HepG2 (cell line): Measurements from ENCODE around the gene ZNF492. TPM values are rescaled to one million over a fixed set of nuclear protein-coding genes. Genes with fewer than 3 reads are reported as not detected.
"Not testable (repeated sequence)": the region's sequence is repeated elsewhere in the genome, so short reads cannot be mapped to it uniquely, and the experiment has no call there.

Experiments
- ATAC-seq: fragments of 200-7000 bp; cut with Tn5 transposase; 3 replicates; pipeline ENCODE4 v1.9.1; 2020; ENCODE audit warnings: mild to moderate bottlenecking, moderate library complexity
- BruUV-seq: library from RNA; stranded (reverse); fragments of 400-500 nt; replicated peaks from 2 replicates; lab custom pipeline; 2021; lab: Mats Ljungman, UMichigan
- CTCF ChIA-PET: fragments of 300-600 bp; formaldehyde crosslinking; extraction: SDS; loops from one replicate; lab custom pipeline; 2021; ENCODE audit warnings: low total read pairs, inconsistent platforms, low intra/inter-chr PET ratio; lab: Yijun Ruan, JAX
- POLR2A ChIA-PET: fragments of 350-600 bp; sonication (Branson Sonifier 250); formaldehyde crosslinking; loops from one replicate; lab custom pipeline; 2020; ENCODE audit warnings: antibody characterized with exemption, inconsistent platforms; lab: Yijun Ruan, JAX
- DNase-seq: peaks from one replicate; pipeline ENCODE4 v3.0.0-alpha.2; 2015; ENCODE audit warnings: low spot score
- FAIRE-seq: peaks from 3 replicates; lab custom pipeline; 2011; peaks lifted over from hg19 to GRCh38; lab: Jason Lieb, UNC
- H2AFZ ChIP-seq: one replicate; pipeline ENCODE4 v1.6.1; 2011; ENCODE audit warnings: low read length, inconsistent platforms
- H3K27ac ChIP-seq: fragments of 300-600 bp; 3 replicates; pipeline ENCODE4 v1.8.0; 2011; ENCODE audit warnings: mixed run types, mild to moderate bottlenecking, mixed read lengths, low read length, inconsistent platforms; ENCODE audit not compliant: insufficient read depth; ENCODE audit errors: extremely low read length
- H3K27me3 ChIP-seq, 2 experiments: fragments of 200-600 bp in 1 of 2; 2 replicates in 1 of 2; 3 replicates in 1 of 2; pipeline versions ENCODE4 v1.6.0 to v1.8.0; 2011; ENCODE audit warnings: low read length in 2 of 2, mild to moderate bottlenecking in 2 of 2, moderate library complexity in 2 of 2, inconsistent platforms in 1 of 2; ENCODE audit not compliant: insufficient read depth in 2 of 2, control insufficient read depth in 1 of 2
- H3K36me3 ChIP-seq, 2 experiments: fragments of 200-600 bp in 1 of 2; replicated peaks in 1 of 2; 2 replicates in 1 of 2; 3 replicates in 1 of 2; pipeline versions ENCODE4 v1.5.1 to v1.8.0; 2011; ENCODE audit warnings: low read length in 2 of 2, inconsistent platforms in 1 of 2; ENCODE audit not compliant: insufficient read depth in 2 of 2, control insufficient read depth in 1 of 2
- H3K4me1 ChIP-seq: 2 replicates; pipeline ENCODE4 v1.5.1; 2012; ENCODE audit warnings: low read length, inconsistent platforms; ENCODE audit not compliant: insufficient read depth
- H3K4me2 ChIP-seq: 2 replicates; pipeline ENCODE4 v1.6.0; 2011; ENCODE audit warnings: low read depth, low read length, inconsistent platforms
- H3K4me3 ChIP-seq, 3 experiments: fragments of 200-600 bp in 1 of 3; sonication (generic), shearing (Covaris generic) in 1 of 3; replicated peaks in 1 of 3; 2 replicates each; pipeline ENCODE4 v1.5.1; 2011 to 2016; ENCODE audit warnings: low read length in 3 of 3, inconsistent platforms in 2 of 3, low read depth in 2 of 3, mild to moderate bottlenecking in 2 of 3, control low read depth in 1 of 3, mixed read lengths in 1 of 3; ENCODE audit not compliant: insufficient read depth in 1 of 3
- H3K79me2 ChIP-seq: one replicate; pipeline ENCODE4 v1.6.1; 2011; ENCODE audit warnings: low read length, inconsistent platforms; ENCODE audit not compliant: insufficient read depth
- H3K9ac ChIP-seq: 2 replicates; pipeline ENCODE4 v1.6.0; 2011; ENCODE audit warnings: mild to moderate bottlenecking, low read depth, low read length, inconsistent platforms; ENCODE audit not compliant: insufficient read depth
- H3K9me3 ChIP-seq: 2 replicates; pipeline ENCODE4 v1.5.1; 2012; ENCODE audit warnings: mild to moderate bottlenecking, low read length
- H4K20me1 ChIP-seq: 2 replicates; pipeline ENCODE4 v1.6.0; 2011; ENCODE audit warnings: inconsistent platforms, mild to moderate bottlenecking, low read length, moderate library complexity; ENCODE audit not compliant: insufficient read depth
- HNRNPUL1 ChIP-seq: fragments of 200-400 bp; formaldehyde crosslinking; IDR thresholded peaks from 2 replicates; pipeline ENCODE4 v1.6.1; 2017; ENCODE audit warnings: low read depth, mild to moderate bottlenecking, low read length, moderate library complexity
- KLF9 ChIP-seq: IDR thresholded peaks from 2 replicates; pipeline ENCODE4 v1.6.1; 2016; ENCODE audit warnings: low read depth
- KMT2B ChIP-seq: IDR thresholded peaks from 2 replicates; pipeline ENCODE4 v1.6.1; 2016; ENCODE audit warnings: missing genetic modification reagents, missing compliant biosample characterization
- NRL ChIP-seq: sonication (generic); formaldehyde crosslinking; IDR thresholded peaks from 2 replicates; pipeline ENCODE4 v1.5.0; 2020; ENCODE audit warnings: missing genetic modification reagents, mild to moderate bottlenecking, moderate library complexity, borderline replicate concordance
- SNRNP70 ChIP-seq: fragments of 200-400 bp; formaldehyde crosslinking; IDR thresholded peaks from 2 replicates; pipeline ENCODE4 v1.6.1; 2017; ENCODE audit warnings: mild to moderate bottlenecking, low read depth, low read length, moderate library complexity
- TBX3 ChIP-seq: fragments of 450-650 bp; IDR thresholded peaks from 2 replicates; pipeline ENCODE4 v1.6.1; 2017; ENCODE audit warnings: antibody characterized with exemption, mild to moderate bottlenecking, inconsistent platforms, borderline replicate concordance
- ZBTB3 ChIP-seq: sonication (generic); formaldehyde crosslinking; IDR thresholded peaks from 2 replicates; pipeline ENCODE4 v1.4.0; 2020; ENCODE audit warnings: low read depth, mild to moderate bottlenecking, moderate library complexity, missing genetic modification reagents, borderline replicate concordance
- ZFP41 ChIP-seq: sonication (generic); formaldehyde crosslinking; IDR thresholded peaks from 2 replicates; pipeline ENCODE4 v1.4.0; 2020; ENCODE audit warnings: mild to moderate bottlenecking, missing genetic modification reagents, borderline replicate concordance
- ZNF124 ChIP-seq: sonication (generic); formaldehyde crosslinking; IDR thresholded peaks from 2 replicates; pipeline ENCODE4 v1.4.0; 2020; ENCODE audit warnings: missing genetic modification reagents
- ZNF136 ChIP-seq: sonication (generic); formaldehyde crosslinking; IDR thresholded peaks from 2 replicates; pipeline ENCODE4 v1.8.1; 2022; ENCODE audit warnings: low read depth, mild to moderate bottlenecking, moderate library complexity, missing genetic modification reagents
- WGBS: methylation state at CpG from one replicate; pipeline ENCODE4 v1.1.6; 2017; ENCODE audit warnings: low lambda C conversion rate; 5-methylcytosine and 5-hydroxymethylcytosine counted together
- in situ Hi-C: cut with HindIII; loops from 2 replicates; pipeline ENCODE4 v1.10.0; 2017; ENCODE audit warnings: low pct_unique_long_range_greater_than_20kb; ENCODE audit not compliant: extremely low pct_ligation_motif_present
- intact Hi-C: fragments of 100-400 bp; cut with micrococcal nuclease; formaldehyde crosslinking; loops from one replicate; pipeline ENCODE4 v1.10.0; 2022; ENCODE audit not compliant: unreplicated experiment
- polyA plus RNA-seq, 8 experiments: library from polyadenylated mRNA; depleted of rRNA in 3 of 8; stranded (reverse) in 7 of 8; unstranded in 1 of 8; fragments of >200 nt; fragmentation: Illumina TruSeq in 4 of 8; extraction: Trizol in 4 of 8; gene quantifications; 2 replicates each; pipeline versions ENCODE4 v1.2.1 to v1.2.3, GENCODE V29; 2011 to 2016; ENCODE audit warnings: low read depth in 4 of 8, missing spikeins in 1 of 8, mixed read lengths in 1 of 8; ENCODE audit not compliant: insufficient read depth in 1 of 8
- total RNA-seq, 5 experiments: library from RNA; depleted of rRNA; stranded (reverse); fragments of >200 nt; fragmentation: Illumina TruSeq; extraction: Trizol; gene quantifications; 2 replicates each; pipeline ENCODE4 v1.2.3, GENCODE V29; 2016; ENCODE audit warnings: low read depth in 1 of 5
- TF ChIP-seq, protein P1 (sequence below): sonication (generic); formaldehyde crosslinking; IDR thresholded peaks from 2 replicates; pipeline ENCODE4 v1.4.0; 2020; ENCODE audit warnings: missing genetic modification reagents
- TF ChIP-seq, protein P2 (sequence below): sonication (generic); formaldehyde crosslinking; conservative IDR thresholded peaks from 2 replicates; pipeline ENCODE4 v1.8.0; 2022; ENCODE audit warnings: mild to moderate bottlenecking, moderate library complexity, missing genetic modification reagents

The ZNF492 gene
- total and polyA plus RNA-seq, 2 of the 13 experiments (the other 11 are each of a cell fraction or from before 2014, with no cell fraction given) = not detected

DNA sequence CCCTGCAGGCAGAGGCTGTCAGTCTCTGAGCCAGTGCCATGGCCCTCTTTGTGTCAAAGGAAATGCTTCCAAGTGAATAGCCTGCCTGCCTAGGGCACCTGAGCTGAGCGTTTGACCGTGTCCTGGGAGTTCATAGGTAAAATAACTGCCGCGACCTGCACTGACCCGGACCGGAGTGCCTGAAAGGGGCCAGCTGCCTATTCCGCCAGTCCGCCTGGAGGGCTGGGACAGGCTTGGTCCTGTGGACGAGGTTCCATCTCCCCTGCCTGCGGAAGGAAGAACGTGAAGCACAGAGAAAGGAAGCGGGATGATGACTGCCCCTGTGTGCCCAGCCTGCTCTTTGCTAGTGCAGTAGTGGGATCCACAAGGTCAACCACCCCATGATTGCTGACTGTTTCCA is 17.5 kb upstream of the ZNF492 start:
- Histone ChIP-seq H3K27ac (no peak overlapping the region), H3K9me3 (peaks cover 89% of the 10 kb centered on the region), H3K4me2 (no peak overlapping the region), H3K79me2 (no peaks in the 10 kb centered on the region), H3K4me3 (no peak overlapping the region)
- no peak for FAIRE-seq
- 87% methylated on average over 5 of the region's 12 CpGs for WGBS
- no peak for DNase-seq
- BruUV-seq = no TSS peak
- TF ChIP-seq ZNF136 (CRISPR knock-in tag) (no peak), KMT2B (CRISPR knock-in tag) (no peak), ZNF124 (no peak), NRL (no peak), HNRNPUL1 (no peak), TBX3 (no peak), ZFP41 (no peak), SNRNP70 (no peak), ZBTB3 (no peak), KLF9 (CRISPR knock-in tag) (no peak)
- TF ChIP-seq, protein P1, sequence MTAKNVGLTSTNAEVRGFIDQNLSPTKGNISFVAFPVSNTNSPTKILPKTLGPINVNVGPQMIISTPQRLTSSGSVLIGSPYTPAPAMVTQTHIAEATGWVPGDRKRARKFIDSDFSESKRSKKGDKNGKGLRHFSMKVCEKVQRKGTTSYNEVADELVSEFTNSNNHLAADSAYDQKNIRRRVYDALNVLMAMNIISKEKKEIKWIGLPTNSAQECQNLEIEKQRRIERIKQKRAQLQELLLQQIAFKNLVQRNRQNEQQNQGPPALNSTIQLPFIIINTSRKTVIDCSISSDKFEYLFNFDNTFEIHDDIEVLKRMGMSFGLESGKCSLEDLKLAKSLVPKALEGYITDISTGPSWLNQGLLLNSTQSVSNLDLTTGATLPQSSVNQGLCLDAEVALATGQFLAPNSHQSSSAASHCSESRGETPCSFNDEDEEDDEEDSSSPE (CRISPR knock-in tag) = no peak
- TF ChIP-seq, protein P2, sequence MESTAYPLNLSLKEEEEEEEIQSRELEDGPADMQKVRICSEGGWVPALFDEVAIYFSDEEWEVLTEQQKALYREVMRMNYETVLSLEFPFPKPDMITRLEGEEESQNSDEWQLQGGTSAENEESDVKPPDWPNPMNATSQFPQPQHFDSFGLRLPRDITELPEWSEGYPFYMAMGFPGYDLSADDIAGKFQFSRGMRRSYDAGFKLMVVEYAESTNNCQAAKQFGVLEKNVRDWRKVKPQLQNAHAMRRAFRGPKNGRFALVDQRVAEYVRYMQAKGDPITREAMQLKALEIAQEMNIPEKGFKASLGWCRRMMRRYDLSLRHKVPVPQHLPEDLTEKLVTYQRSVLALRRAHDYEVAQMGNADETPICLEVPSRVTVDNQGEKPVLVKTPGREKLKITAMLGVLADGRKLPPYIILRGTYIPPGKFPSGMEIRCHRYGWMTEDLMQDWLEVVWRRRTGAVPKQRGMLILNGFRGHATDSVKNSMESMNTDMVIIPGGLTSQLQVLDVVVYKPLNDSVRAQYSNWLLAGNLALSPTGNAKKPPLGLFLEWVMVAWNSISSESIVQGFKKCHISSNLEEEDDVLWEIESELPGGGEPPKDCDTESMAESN = no peak
- TF ChIP-seq, all 625 proteins: peak for 0
- Histone ChIP-seq H2AFZ (no peak overlapping the region), H3K27me3 (no peaks in the 10 kb centered on the region), H3K4me1 (no peaks in the 10 kb centered on the region), H3K36me3 (no peaks in the 10 kb centered on the region), H4K20me1 (no peaks in the 10 kb centered on the region), H3K9ac (no peak overlapping the region)
- ATAC-seq = no peak
- in situ Hi-C loops = no loop called here
- ChIA-PET CTCF (no interaction called here), POLR2A (no interaction called here)
- intact Hi-C loops = no loop called here

DNA sequence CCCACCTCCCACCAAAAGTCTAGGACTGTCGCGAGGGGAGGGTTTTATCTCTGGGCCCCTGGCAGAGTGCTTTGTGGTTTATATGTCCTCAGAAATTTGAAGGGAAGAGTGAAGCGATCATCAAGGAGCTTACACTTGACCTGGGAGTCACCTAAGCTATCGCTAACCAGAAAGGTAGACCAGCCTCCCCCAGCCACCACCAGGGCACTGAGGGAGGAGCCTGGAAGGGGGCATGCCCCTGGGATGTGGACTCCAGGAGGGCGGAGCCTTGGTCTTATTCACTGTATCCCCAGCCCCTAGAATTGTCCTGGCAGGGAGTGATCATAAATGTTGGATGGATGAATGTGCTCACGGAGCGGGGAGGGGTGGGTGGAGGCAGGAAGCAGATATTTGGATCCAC is 16.9 kb upstream of the ZNF492 start:
- WGBS = 52% methylated on average over 5 of the region's 7 CpGs
- H3K79me2 ChIP-seq, H3K27me3 ChIP-seq, H3K9ac ChIP-seq, H2AFZ ChIP-seq, H3K4me3 ChIP-seq, H3K4me2 ChIP-seq, ATAC-seq, H3K36me3 ChIP-seq, POLR2A ChIA-PET, H4K20me1 ChIP-seq, CTCF ChIA-PET, FAIRE-seq, intact Hi-C loops, in situ Hi-C loops, BruUV-seq, H3K4me1 ChIP-seq, H3K27ac ChIP-seq, DNase-seq: not testable (repeated sequence)
- H3K9me3 ChIP-seq = peaks cover 83% of the 10 kb centered on the region
